ENCODE measurements around the gene RASA3.

GRCh38 chr13:114112231-114112825 lies 20.1 kb downstream of the RASA3 start:
- no peak for TF ChIP-seq POLR2A (IDR thresholded peaks at IDR 0.05)
- no peak for TF ChIP-seq CTCF (IDR thresholded peaks at IDR 0.05)
